Measurements from ENCODE around the gene RBBP8NL.

DNA sequence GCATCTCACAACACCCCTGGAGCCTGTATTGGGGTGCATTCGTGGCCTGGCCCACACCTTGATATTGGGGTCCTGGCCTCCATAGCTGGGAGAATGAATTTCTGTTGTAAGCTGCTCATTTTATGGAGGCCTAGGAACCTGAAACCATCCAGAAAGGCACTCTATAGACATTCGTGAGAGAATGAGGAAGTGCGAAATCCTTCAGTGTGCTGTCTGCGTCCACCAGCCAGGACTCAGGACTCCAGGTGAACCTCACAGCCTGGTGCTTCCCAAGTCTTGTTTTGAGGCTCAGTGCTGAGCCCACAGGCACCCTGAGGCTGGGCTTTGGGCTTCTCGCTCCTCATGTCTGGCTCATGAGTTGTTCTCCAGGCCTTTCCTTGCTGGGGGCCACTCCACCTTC is 11.9 kb upstream of the RBBP8NL start:
- TF ChIP-seq, protein P1, sequence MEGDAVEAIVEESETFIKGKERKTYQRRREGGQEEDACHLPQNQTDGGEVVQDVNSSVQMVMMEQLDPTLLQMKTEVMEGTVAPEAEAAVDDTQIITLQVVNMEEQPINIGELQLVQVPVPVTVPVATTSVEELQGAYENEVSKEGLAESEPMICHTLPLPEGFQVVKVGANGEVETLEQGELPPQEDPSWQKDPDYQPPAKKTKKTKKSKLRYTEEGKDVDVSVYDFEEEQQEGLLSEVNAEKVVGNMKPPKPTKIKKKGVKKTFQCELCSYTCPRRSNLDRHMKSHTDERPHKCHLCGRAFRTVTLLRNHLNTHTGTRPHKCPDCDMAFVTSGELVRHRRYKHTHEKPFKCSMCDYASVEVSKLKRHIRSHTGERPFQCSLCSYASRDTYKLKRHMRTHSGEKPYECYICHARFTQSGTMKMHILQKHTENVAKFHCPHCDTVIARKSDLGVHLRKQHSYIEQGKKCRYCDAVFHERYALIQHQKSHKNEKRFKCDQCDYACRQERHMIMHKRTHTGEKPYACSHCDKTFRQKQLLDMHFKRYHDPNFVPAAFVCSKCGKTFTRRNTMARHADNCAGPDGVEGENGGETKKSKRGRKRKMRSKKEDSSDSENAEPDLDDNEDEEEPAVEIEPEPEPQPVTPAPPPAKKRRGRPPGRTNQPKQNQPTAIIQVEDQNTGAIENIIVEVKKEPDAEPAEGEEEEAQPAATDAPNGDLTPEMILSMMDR (IDR thresholded peaks at IDR 0.05; ENCODE audit: extremely low read depth in 1 of 2, insufficient read depth in 1 of 2, low read depth in 1 of 2, low read length in 2 of 2), result no peak
- no peak for TF ChIP-seq POLR2AphosphoS5 (IDR thresholded peaks at IDR 0.05; ENCODE audit: insufficient read depth, low read depth, low read length)
- TF ChIP-seq EZH2 (IDR thresholded peaks at IDR 0.05; ENCODE audit: borderline replicate concordance, low read depth, low read length, severe bottlenecking), result no peak
- no peak for TF ChIP-seq POLR2A (IDR thresholded peaks at IDR 0.05; ENCODE audit: low read depth, low read length)
- TF ChIP-seq MYC (IDR thresholded peaks at IDR 0.05; ENCODE audit: low read depth, low read length), result no peak
- TF ChIP-seq FOS (IDR thresholded peaks at IDR 0.05; ENCODE audit: borderline replicate concordance, insufficient read depth, low read length), result no peak
- no peak for TF ChIP-seq JUN (IDR thresholded peaks at IDR 0.05; ENCODE audit: borderline replicate concordance, insufficient read depth, insufficient read length, low read depth)
- TF ChIP-seq, protein P2, sequence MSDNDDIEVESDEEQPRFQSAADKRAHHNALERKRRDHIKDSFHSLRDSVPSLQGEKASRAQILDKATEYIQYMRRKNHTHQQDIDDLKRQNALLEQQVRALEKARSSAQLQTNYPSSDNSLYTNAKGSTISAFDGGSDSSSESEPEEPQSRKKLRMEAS (IDR thresholded peaks at IDR 0.05; ENCODE audit: insufficient read depth, insufficient read length), result no peak
